ENCODE measurements around the gene ASCL2. TPM values are rescaled to one million over a fixed set of nuclear protein-coding genes. Genes with fewer than 3 reads are reported as not detected.

ASCL2 gene
- total RNA-seq, 4 donors from 2014 or later, result not detected

DNA sequence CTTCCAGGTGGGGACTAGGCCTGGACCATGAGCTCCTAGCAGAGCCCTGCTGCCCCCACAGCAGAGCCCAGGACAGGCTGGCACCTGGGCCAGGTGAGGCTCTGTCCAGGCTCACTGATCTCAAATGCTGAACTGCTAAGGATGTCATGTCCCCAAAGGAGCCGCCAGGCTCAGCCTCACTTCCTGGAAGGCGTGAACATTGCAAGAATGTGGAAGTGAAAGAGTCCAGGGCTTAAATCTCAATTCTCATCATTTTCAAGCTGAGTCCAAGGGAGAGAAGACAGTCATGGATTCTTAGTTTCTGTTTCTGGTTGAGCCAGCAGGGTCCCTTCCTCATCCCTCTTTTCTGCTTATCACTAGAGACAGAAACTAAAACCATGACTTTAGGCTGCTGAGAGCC is 5.0 kb downstream of the ASCL2 start:
- ATAC-seq, result no peak
- Histone ChIP-seq H3K36me3 (no peaks in the 10 kb centered on the region), H3K9me3 (no peaks in the 10 kb centered on the region), H3K27me3 (peaks cover 20 to 29% (median 27%) of the 10 kb centered on the region in 3 donors), H3K27ac (no peak overlapping the region), H3K4me1 (no peaks in the 10 kb centered on the region), H3K4me3 (no peak overlapping the region)
- TF ChIP-seq, protein P1, sequence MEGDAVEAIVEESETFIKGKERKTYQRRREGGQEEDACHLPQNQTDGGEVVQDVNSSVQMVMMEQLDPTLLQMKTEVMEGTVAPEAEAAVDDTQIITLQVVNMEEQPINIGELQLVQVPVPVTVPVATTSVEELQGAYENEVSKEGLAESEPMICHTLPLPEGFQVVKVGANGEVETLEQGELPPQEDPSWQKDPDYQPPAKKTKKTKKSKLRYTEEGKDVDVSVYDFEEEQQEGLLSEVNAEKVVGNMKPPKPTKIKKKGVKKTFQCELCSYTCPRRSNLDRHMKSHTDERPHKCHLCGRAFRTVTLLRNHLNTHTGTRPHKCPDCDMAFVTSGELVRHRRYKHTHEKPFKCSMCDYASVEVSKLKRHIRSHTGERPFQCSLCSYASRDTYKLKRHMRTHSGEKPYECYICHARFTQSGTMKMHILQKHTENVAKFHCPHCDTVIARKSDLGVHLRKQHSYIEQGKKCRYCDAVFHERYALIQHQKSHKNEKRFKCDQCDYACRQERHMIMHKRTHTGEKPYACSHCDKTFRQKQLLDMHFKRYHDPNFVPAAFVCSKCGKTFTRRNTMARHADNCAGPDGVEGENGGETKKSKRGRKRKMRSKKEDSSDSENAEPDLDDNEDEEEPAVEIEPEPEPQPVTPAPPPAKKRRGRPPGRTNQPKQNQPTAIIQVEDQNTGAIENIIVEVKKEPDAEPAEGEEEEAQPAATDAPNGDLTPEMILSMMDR (IDR thresholded peaks at IDR 0.05 in 4 of 5, conservative IDR thresholded peaks at IDR 0.05 in 1 of 5), result no peak
- TF ChIP-seq POLR2A (IDR thresholded peaks at IDR 0.05), result no peak
- in situ Hi-C loops (cut with MboI; ENCODE audit: low sequenced_read_pairs in 4 of 4), result no loop called here
- DNase-seq, result no peak
- intact Hi-C loops (cut with DNase I; ENCODE audit: low total_unique reads), result no loop called here

DNA sequence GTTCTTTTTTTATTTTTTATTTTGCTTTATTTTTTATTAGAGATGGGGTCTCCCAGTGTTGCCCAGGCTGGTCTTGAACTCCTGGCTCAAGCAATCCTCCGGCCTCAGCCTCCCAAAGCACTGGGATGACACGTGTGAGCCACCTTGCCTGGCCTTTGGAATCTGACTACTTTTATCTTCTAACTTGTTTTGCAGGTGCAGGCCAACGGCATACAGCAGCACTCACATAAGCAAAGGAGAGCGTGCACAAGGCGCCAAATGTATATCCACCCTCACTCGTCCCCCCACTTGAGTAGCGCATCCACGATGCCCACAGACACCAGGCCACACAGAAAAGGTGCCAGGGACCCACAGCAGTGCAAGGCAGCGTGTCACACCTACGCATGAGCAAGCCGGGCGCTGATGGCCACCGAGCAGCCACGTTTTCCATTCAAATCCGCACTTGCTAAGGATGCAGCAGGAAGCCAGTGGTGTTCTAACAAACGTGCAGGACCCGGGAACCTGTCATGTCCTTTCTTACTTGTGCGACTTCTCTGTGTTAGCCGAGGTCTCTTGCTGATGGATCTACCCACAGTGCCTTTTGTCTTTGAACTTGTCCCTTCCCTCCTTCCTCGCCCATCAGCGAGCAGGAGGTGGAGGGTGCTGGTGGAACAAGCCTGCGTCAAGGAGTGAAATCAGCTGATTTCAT is 5.9 kb downstream of the ASCL2 start:
- Histone ChIP-seq H3K27me3 (peaks cover 18 to 31% (median 24%) of the 10 kb centered on the region in 3 donors), H3K36me3 (no peaks in the 10 kb centered on the region), H3K4me3 (no peak overlapping the region), H3K9me3 (no peaks in the 10 kb centered on the region), H3K4me1 (no peaks in the 10 kb centered on the region), H3K27ac (no peak overlapping the region)
- TF ChIP-seq, protein P1 (IDR thresholded peaks at IDR 0.05 in 4 of 5, conservative IDR thresholded peaks at IDR 0.05 in 1 of 5), result no peak
- TF ChIP-seq POLR2A (IDR thresholded peaks at IDR 0.05), result no peak
- ATAC-seq (no peak), DNase-seq (no peak)
- intact Hi-C loops (cut with DNase I; ENCODE audit: low total_unique reads), result no loop called here
- in situ Hi-C loops (cut with MboI; ENCODE audit: low sequenced_read_pairs in 4 of 4), result no loop called here

DNA sequence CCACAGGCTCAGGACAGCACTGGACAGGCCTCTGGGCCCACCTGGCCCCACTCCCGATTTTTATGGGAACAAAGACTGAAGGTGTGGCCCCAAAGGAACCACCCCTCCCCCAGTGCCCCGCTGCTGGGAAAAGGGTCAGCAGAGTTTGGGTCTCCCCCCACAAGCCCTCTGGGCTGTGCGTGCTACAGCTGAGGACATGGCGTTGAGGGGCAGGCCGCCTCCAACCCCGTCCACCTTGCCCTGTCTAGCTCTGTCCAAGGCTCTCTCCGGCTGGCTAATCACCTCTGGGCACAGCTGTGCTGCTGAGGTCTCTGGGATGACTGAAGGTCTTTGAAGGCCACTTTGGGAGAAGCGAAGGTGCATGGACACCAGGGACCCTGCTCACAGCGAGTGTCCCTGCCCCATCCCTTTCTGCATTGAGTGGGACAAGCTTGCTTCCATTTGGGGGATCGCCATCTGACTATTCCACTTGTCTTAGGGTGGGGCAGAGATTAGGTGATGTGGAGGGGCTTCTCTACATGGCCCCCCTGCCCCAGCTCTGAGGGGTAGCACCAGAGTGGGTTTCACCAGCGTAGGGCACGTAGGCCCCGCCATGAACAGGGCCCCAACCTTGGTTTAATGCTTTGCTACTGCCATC is 6.5 kb downstream of the ASCL2 start:
- H3K27ac ChIP-seq, result no peak overlapping the region
- ATAC-seq (no peak), DNase-seq (no peak)
- in situ Hi-C loops (cut with MboI; ENCODE audit: low sequenced_read_pairs in 4 of 4) (no loop called here), intact Hi-C loops (cut with DNase I; ENCODE audit: low total_unique reads) (no loop called here)
- TF ChIP-seq, protein P1 (IDR thresholded peaks at IDR 0.05 in 4 of 5, conservative IDR thresholded peaks at IDR 0.05 in 1 of 5), result no peak
- no peak for TF ChIP-seq POLR2A (IDR thresholded peaks at IDR 0.05)
- H3K4me3 ChIP-seq, result no peak overlapping the region
- H3K9me3 ChIP-seq, result no peaks in the 10 kb centered on the region
- no peaks in the 10 kb centered on the region for H3K36me3 ChIP-seq
- no peaks in the 10 kb centered on the region for H3K4me1 ChIP-seq
- peaks cover 13 to 25% (median 18%) of the 10 kb centered on the region in 3 donors for H3K27me3 ChIP-seq

DNA sequence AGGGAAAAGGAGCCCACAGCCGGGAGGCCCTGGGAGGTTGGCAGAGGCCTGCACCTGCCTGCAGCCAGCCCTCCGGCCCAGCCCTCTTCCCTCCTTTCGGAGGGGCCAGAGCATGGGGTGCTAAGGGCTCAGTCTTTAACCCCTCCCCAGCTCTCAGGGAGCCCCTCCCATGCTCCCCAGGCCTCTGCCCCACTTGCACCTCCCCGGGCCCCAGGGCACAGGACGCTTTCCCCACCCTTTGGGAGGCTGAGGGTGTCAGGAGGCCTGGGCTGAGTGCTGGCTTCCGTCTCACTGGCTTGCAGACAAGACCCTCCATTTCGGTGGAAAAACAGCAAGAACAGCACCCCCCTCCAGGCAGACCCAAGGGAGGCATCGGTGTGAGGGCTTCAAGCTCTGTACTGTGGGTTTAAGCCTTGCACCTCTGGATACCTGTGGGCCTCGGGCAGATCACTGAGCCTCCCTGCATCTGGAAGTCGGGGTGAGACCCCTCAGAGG is 7.3 kb downstream of the ASCL2 start:
- intact Hi-C loops (cut with DNase I; ENCODE audit: low total_unique reads) (no loop called here), in situ Hi-C loops (cut with MboI; ENCODE audit: low sequenced_read_pairs in 4 of 4) (no loop called here)
- Histone ChIP-seq H3K27ac (no peak overlapping the region), H3K36me3 (no peaks in the 10 kb centered on the region), H3K27me3 (peaks cover 5 to 18% (median 11%) of the 10 kb centered on the region in 3 donors), H3K9me3 (no peaks in the 10 kb centered on the region), H3K4me1 (no peaks in the 10 kb centered on the region), H3K4me3 (no peak overlapping the region)
- no peak for DNase-seq
- TF ChIP-seq, protein P1 (IDR thresholded peaks at IDR 0.05 in 4 of 5, conservative IDR thresholded peaks at IDR 0.05 in 1 of 5), result no peak
- TF ChIP-seq POLR2A (IDR thresholded peaks at IDR 0.05), result no peak
- no peak for ATAC-seq

Measured in gastrocnemius medialis (tissue), 4 donors.